ENCODE results near the gene STARD3.

- no peak for TF ChIP-seq FOXK2 (IDR thresholded peaks at IDR 0.05)
- no peak for TF ChIP-seq SP1 (IDR thresholded peaks at IDR 0.05)
- no peak for TF ChIP-seq BHLHE40 (IDR thresholded peaks at IDR 0.05; ENCODE audit: borderline replicate concordance)
- TF ChIP-seq ZNF384 (IDR thresholded peaks at IDR 0.05) = no peak
- TF ChIP-seq TARDBP (IDR thresholded peaks at IDR 0.05) = no peak
- no peak for TF ChIP-seq LEF1 (IDR thresholded peaks at IDR 0.05; ENCODE audit: borderline replicate concordance)
- TF ChIP-seq FOXM1 (IDR thresholded peaks at IDR 0.05; ENCODE audit: borderline replicate concordance) = no peak
- TF ChIP-seq ARNT (IDR thresholded peaks at IDR 0.05) = no peak
- TF ChIP-seq PKNOX1 (IDR thresholded peaks at IDR 0.05) = no peak
- no peak for TF ChIP-seq ELF4 (IDR thresholded peaks at IDR 0.05)
- no peak for TF ChIP-seq NFRKB (IDR thresholded peaks at IDR 0.05)
- TF ChIP-seq L3MBTL2 (conservative IDR thresholded peaks at IDR 0.05) = no peak
These were observed 4.2 kb downstream of the STARD3 start for GRCh38 chr17:39641097-39641496.

Data from HEK293T (cell line).